ENCODE data around the gene RASD1.

GRCh38 chr17:17526369-17526768 is 30.2 kb upstream of the RASD1 start:
- TF ChIP-seq, protein P1, sequence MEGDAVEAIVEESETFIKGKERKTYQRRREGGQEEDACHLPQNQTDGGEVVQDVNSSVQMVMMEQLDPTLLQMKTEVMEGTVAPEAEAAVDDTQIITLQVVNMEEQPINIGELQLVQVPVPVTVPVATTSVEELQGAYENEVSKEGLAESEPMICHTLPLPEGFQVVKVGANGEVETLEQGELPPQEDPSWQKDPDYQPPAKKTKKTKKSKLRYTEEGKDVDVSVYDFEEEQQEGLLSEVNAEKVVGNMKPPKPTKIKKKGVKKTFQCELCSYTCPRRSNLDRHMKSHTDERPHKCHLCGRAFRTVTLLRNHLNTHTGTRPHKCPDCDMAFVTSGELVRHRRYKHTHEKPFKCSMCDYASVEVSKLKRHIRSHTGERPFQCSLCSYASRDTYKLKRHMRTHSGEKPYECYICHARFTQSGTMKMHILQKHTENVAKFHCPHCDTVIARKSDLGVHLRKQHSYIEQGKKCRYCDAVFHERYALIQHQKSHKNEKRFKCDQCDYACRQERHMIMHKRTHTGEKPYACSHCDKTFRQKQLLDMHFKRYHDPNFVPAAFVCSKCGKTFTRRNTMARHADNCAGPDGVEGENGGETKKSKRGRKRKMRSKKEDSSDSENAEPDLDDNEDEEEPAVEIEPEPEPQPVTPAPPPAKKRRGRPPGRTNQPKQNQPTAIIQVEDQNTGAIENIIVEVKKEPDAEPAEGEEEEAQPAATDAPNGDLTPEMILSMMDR (IDR thresholded peaks at IDR 0.05; ENCODE audit: low read depth, low read length, poor library complexity, severe bottlenecking), result no peak
- no peak for TF ChIP-seq EZH2phosphoT487 (IDR thresholded peaks at IDR 0.05; ENCODE audit: borderline replicate concordance, low read length)
